Islet precursor cell (in vitro differentiated cells): ENCODE measurements around the gene TXN.

Source experiments
- DNase-seq: peaks from one replicate; pipeline ENCODE4 v3.0.0-alpha.2; 2018

TXN gene

GRCh38 chr9:110256380-110257096 lies at the start of gene TXN:
TSS of gene TXN (minus strand) at chr9:110256507. CDS start at chr9:110256435, 72 bp downstream.
- peak; percentile 89 for DNase-seq

- no peak for DNase-seq
Measured at GRCh38 chr9:110303133-110303532, 46.8 kb upstream of the TXN start.

GRCh38 chr9:110298043-110298605 lies 41.8 kb upstream of the TXN start:
- DNase-seq: no peak

GRCh38 chr9:110293248-110293647 lies 36.9 kb upstream of the TXN start:
- DNase-seq: no peak

- no peak for DNase-seq
Measured at GRCh38 chr9:110291921-110292557, 35.7 kb upstream of the TXN start.

GRCh38 chr9:110290001-110290400 lies 33.7 kb upstream of the TXN start:
- DNase-seq: no peak

GRCh38 chr9:110288503-110288902 lies 32.2 kb upstream of the TXN start:
- no peak for DNase-seq

GRCh38 chr9:110287289-110287680 lies 31.0 kb upstream of the TXN start:
- peak; percentile 7 for DNase-seq

GRCh38 chr9:110284211-110284844 lies 28.0 kb upstream of the TXN start:
- DNase-seq: no peak

GRCh38 chr9:110283751-110284150 lies 27.4 kb upstream of the TXN start:
- no peak for DNase-seq

- DNase-seq: no peak
Measured at GRCh38 chr9:110282739-110283081, 26.4 kb upstream of the TXN start.

GRCh38 chr9:110282018-110282738 lies 25.9 kb upstream of the TXN start:
- DNase-seq: no peak

GRCh38 chr9:110278080-110278707 lies 21.9 kb upstream of the TXN start:
- DNase-seq: no peak

GRCh38 chr9:110276781-110277180 lies 20.5 kb upstream of the TXN start:
- no peak for DNase-seq

- no peak for DNase-seq
Measured at GRCh38 chr9:110270211-110270995, 14.1 kb upstream of the TXN start.

- DNase-seq: no peak
Measured at GRCh38 chr9:110266795-110267194, 10.5 kb upstream of the TXN start.

GRCh38 chr9:110261632-110262031 lies 5.3 kb upstream of the TXN start:
- no peak for DNase-seq

GRCh38 chr9:110260911-110261310 lies 4.6 kb upstream of the TXN start:
- DNase-seq: no peak

- no peak for DNase-seq
Measured at GRCh38 chr9:110259566-110259965, 3.3 kb upstream of the TXN start.

GRCh38 chr9:110258690-110259091 lies 2.4 kb upstream of the TXN start:
- DNase-seq: no peak

- no peak for DNase-seq
Measured at GRCh38 chr9:110257956-110258355, 1.6 kb upstream of the TXN start.
